ENCODE data around the gene CIITA.
"Not testable (repeated sequence)": the region's sequence is repeated elsewhere in the genome, so short reads cannot be mapped to it uniquely, and the experiment has no call there.

The CIITA gene

DNA sequence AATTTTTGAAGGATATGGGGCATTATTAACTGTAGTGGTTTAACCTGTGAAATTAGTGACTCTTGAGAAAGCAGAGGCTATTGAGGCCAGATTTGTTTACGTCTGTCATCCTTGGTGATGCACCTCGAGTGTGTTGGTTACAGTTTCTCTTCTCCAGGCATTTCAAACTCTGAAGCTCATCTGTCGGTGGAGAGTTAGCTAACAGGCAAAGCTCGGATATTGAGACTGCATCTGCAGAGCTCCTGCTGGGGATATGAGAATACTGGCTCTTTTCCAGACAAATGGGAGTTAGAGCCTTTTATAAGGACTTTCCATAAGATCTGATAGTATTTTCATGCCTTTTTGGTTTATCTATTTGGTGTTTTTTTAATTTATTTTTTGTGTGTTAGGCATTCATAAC, 74.0 kb downstream of the CIITA start:
- DNase-seq (ENCODE audit: low read depth, low spot score) = no peak

- DNase-seq (ENCODE audit: low read depth, low spot score) = no peak
Observed at GRCh38 chr16:10954903-10955302, 77.9 kb downstream of the CIITA start.

DNA sequence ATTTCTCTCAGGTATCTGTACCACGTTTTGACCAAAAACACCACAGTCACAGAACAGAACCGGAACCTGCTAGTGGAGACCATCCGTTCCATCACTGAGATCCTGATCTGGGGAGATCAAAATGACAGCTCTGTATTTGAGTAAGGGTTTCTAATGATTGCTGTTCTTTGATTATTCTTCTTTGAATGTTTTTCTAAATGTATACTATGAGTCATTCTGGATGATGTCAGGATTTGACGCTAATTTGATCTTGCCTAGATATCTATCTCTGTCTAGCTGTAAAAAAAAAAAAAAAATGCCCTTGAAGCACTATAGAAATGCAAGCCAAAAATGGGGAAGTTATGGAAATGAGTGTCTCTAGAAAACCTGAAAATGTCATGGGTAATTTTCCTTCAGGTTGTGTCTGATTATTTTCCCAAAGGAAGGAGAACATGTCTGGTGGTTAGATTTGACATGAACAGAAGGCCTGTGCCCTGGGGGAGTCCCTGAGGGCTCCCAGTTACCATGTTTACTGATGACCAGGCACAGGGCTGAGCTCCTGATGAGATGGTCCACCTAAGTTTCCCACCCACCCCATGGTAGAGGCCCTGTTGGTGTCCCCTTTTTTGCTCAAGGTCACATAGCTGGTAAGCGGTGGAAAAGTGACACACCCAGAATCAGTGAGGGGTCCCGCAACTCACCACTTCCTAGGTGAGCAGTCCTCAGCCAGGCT, 80.9 kb downstream of the CIITA start:
- no peak for DNase-seq (ENCODE audit: low read depth, low spot score)

- no peak for DNase-seq (ENCODE audit: low read depth, low spot score)
Observed at GRCh38 chr16:10959161-10959560, 82.2 kb downstream of the CIITA start.

DNA sequence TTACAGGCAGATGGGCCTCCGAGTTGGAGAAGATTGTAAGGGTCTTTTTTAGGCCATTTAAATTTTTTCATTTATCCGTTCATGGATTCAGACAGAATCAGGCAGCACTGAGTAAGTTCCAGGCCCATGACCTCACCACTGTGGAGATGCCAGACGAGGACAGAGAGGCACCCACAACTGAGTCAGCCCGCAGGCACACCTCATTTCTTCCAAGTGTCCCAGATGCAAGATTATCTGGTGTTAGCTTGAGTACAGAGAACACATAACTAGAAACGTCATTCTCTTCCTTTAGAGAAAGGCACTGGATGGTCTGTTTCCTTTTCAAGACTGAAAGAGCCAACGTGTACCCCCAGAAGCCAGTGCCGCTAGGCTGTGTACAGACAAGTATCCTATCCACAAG, 84.2 kb downstream of the CIITA start:
- DNase-seq (ENCODE audit: low read depth, low spot score) = peak; percentile 89

DNA sequence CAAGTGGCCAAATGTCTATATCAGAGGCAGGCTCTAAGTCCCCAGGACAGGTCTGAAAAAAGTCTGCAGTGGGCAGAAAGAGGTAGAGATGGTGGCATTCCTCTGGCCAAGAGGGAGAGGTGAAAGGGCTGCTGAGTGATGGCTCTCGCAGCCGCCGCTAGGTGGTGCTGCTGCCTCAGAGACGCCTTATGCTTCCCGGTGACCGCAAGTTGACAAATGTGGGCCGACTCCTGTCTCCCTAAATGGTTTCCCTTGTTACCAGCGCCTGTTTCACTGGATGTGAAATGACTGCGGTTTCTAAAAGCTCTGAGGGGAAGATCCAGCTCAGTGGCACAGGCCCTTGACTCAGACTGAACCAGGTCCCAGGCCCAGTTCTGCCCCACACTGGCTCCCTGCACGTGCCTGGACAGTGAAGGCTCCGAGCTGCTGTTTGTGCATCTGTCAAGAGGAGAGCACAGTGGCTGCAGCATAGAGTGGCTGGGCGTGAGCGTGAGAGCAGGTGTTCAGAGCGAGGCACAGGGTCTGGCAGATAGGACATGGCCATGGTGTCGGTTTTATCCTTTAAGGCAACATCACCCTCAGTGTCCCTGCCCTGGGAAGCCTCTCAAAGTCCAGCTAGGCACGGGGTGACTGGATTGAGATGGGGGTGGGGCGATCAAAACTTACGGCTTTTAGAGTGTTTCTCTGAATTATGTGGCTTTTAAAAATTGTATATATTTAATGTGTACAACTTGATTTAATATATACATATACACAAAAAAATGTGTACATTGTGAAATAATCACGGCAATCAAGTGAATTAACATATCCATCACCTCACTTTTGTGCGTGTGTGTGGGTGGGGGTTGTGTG, 87.3 kb downstream of the CIITA start:
- DNase-seq (ENCODE audit: low read depth, low spot score) = peak; percentile 93

- no peak for DNase-seq (ENCODE audit: low read depth, low spot score)
Observed at GRCh38 chr16:10964891-10965326, 87.9 kb downstream of the CIITA start.

GRCh38 chr16:10965440-10966061, 88.5 kb downstream of the CIITA start:
- no peak for DNase-seq (ENCODE audit: low read depth, low spot score)

GRCh38 chr16:10966129-10966528, 89.1 kb downstream of the CIITA start:
- DNase-seq (ENCODE audit: low read depth, low spot score) = no peak

DNA sequence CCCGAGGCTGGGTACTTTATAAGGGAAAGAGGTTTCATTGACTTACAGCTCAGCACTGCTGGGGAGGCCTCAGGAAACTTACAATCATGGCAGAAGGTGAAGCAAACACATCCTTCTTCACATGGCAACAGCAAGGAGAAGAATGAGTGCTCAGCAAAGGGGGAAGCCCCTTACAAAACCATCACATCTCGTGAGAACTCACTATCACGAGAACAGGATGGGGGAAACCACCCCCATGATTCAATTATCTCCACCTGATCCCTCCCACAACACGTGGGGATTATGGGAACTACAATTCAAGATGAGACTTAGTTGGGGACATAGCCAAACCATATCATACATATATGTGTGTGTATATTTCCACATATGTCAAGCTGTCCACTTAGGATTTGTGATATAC, 89.6 kb downstream of the CIITA start:
- DNase-seq (ENCODE audit: low read depth, low spot score) = not testable (repeated sequence)

DNA sequence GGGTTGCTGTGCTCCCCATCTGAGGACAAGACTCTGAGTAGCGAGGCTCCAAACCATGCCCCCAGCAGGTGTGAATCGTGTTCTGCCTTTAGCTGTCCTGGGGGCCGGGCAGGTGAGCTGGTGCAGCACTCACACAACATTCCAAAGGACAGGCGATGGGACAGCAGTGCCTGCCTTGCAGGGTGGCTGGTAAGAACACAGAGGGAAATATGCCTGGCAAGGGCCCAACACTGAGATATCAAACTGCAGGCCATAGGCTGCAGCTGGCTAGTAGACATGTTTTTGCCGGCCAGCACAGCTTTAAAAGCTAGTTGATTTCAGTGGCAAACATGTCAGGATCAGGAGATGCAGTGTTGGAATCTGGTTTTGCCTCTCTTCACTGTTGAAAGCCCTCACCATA, 91.0 kb downstream of the CIITA start:
- DNase-seq (ENCODE audit: low read depth, low spot score) = no peak

DNA sequence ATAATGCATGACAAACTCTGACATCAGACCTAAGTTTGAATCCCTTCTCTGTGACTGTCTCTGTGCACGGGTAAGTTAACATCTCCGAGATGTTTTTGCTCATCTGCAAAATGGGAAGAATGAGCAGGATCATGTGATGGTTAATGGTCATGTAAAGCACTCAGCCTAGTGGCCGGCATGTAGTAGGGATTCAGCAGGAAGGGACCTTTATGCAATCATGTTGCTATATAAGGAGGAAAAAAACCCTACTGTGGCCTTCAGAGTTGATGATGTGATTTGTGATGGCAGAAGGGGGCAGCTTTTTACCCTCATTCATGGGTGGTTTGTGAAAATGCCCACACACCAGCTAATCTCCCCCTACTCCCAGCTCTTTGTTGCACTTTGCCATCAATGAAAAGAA, 91.5 kb downstream of the CIITA start:
- no peak for DNase-seq (ENCODE audit: low read depth, low spot score)

- DNase-seq (ENCODE audit: low read depth, low spot score) = no peak
Observed at GRCh38 chr16:10969615-10970014, 92.6 kb downstream of the CIITA start.

DNA sequence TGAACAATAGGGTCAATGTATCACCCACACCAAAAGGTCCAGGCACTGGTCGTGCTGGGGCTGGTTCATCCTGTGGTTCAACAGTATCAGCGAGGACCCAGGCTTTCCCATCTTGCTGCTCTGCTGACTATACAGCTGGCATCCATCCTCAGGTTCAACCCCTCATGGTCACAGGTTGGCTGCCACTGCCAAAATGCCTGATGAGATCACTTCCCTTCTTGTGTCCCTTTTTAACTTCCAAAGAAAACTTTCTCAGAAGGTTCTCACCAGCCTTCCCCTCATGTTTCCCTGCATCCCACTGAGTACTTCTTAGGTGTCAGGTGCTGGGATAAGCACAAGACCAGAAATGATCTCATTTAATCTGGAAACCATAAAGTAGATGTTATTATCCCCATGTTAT, 93.1 kb downstream of the CIITA start:
- peak; percentile 31 for DNase-seq (ENCODE audit: low read depth, low spot score)

- peak; percentile 91 for DNase-seq (ENCODE audit: low read depth, low spot score)
Observed at GRCh38 chr16:10971560-10971961, 94.6 kb downstream of the CIITA start.

- no peak for DNase-seq (ENCODE audit: low read depth, low spot score)
Observed at GRCh38 chr16:10972108-10972818, 95.3 kb downstream of the CIITA start.

- no peak for DNase-seq (ENCODE audit: low read depth, low spot score)
Observed at GRCh38 chr16:10972819-10973464, 95.9 kb downstream of the CIITA start.

- DNase-seq (ENCODE audit: low read depth, low spot score) = no peak
Observed at GRCh38 chr16:10976634-10977033, 99.6 kb downstream of the CIITA start.

DNA sequence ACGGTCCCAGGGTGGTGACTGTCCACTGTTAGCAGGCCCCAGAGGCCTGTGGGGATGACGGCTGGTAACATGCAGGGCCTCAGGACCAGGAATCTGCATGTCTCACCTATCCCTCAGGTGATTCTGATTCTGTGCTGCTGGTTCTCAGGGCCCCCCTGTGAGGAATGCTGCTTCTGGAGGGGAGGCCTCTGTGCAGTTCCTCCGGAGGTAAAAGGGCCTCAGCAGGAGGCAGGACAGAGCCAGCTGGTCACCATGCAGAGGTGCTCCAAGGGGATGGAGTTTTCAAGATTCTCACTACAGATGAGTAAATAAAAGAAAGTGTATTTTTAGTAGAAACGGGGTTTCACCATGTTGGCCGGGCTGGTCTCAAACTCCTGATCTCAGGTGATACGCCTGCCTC, 101.1 kb downstream of the CIITA start:
- no peak for DNase-seq (ENCODE audit: low read depth, low spot score)

- no peak for DNase-seq (ENCODE audit: low read depth, low spot score)
Observed at GRCh38 chr16:10978871-10979446, 102.0 kb downstream of the CIITA start.
